NCI-H526 treated with DMSO at 0.1 percent for 48 hours (cell line): ENCODE data around the gene MAP4K4.
"Not testable (repeated sequence)": the region's sequence is repeated elsewhere in the genome, so short reads cannot be mapped to it uniquely, and the experiment has no call there.

Experiments used
- DNase-seq: peaks from one replicate; lab custom pipeline; 2025; lab: John Stamatoyannopoulos, UW

MAP4K4 gene

DNA sequence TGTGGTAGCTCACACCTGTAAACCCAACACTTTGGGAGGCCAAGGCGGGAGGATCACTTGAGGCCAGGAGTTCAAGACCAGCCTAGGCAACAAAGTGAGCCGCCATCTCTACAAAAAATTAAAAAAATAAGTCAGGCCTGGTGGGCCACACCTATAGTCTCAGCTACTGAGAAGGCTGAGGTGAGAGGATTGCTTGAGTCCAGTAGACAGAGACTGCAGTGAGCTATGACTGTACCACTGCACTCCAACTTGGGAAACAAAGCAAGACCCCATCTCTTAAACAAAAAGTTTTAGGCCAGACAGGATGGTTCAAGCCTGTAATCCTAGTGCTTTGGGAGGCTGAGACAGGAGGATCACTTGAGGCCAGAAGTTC, 224.4 kb downstream of the MAP4K4 start:
- DNase-seq: no peak

DNA sequence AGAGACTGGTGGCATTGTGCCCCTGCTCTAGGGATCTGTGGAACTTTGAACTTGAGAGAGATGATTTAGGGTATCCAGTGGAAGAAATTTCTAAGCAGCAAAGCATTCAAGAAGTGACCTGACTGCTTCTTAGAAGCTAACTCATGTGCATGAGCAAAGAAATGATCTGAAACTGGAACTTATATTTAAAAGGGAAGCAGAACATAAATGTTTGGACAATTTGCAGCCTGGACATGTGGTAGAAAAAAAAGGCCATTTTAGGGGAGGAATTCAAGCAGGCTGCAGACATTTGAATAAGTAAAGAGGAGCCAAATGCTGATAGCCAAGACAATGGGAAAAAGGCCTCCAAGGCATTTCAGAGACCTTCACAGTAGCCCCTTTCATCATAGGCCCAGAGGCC, 226.8 kb downstream of the MAP4K4 start:
- DNase-seq: not testable (repeated sequence)

DNA sequence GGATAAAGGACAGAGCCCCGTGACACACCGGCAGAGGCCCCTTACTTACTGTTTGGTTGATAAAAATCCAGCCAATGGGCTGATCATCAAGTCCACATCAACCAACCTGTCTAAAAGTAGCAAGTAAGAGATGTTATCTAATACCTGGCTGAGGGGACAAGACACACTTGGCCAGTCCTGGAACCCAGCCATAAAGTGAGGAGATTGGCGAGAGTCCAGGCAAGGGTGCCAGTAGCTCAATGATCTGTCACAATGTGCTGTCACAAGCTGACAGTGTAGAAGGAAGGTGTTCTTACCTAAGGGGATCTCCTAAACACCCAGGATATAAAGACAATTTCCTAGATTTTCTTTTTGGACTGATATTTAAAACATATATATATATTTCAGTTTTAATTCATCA, 232.5 kb downstream of the MAP4K4 start:
- DNase-seq: no peak

DNA sequence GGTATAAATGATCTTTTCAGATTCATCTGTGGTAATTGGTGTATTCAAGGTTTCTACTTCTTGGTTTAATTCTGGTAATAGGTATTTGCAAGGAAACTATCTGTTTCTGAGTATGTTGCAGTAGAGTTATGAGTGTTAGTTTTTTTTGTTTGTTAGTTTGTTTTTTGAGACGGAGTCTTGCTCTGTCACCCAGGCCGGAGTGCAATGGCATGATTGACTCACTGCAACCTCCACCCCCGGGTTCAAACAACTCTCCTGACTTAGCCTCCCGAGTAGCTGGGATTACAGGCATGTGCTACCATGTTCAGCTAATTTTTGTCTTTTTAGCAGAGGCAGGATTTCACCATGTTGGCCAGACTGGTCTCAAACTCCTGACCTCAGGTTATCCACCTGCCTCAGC, 233.3 kb downstream of the MAP4K4 start:
- no peak for DNase-seq

DNA sequence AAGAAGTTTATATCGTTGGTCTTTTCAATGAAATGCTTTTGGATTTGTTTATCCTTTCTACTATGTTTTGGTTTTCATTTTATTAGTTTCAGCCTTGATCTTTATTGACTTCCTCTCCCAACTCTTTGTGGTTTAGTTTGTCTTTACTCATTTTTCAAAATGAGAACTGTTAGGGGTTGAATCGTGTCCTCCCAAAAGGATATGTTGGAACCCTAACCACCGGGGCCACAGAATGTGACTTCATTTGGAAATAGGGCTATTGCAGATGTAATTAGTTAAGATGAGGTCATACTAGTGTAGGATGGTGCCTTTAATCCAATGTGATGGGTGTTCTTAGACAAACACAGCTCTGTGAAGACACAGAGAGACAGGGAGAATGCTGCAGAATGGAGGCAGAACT, 233.9 kb downstream of the MAP4K4 start:
- DNase-seq: no peak

DNA sequence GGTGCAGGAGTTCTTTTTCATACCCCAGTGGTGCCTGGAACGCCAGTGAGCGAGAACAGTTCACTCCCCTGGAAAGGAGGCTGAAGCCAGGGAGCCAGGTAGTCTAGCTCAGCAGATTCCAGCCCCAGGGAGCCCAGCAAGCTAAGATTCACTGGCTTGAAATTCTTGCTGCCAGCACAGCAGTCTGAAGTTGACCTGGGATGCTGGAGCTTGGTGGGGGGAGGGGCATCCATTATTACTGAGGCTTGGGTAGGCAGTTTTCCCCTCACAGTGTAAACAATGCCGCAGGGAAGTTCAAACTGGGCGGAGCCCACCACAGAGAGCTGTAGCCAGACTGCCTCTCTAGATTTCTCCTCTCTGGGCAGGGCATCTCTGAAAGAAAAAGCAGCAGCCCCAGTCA, 238.3 kb downstream of the MAP4K4 start:
- peak; percentile 8 for DNase-seq

DNA sequence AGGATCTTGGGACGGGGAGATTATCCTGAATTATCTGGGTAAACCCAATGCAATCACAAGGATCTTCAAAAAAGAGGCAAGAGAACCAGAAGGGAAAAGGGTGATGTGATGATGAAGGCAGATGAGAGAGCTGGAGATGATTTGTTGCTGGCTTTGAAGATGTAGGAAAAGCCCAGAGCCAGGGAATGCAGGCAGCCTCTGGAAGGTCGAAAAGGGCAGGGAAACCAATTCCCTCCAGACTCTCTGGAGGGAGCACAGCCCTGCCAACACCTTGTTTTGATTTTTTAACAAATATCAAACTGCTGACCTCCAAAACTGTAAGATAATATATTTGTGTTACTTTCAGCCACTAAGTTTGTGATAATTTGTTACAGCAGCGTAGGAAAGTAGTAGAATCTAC, 245.3 kb downstream of the MAP4K4 start:
- DNase-seq: no peak
